ENCODE measurements around the gene NUB1. TPM values are rescaled to one million over a fixed set of nuclear protein-coding genes. Genes with fewer than 3 reads are reported as not detected.

NUB1 gene
- total and polyA plus RNA-seq, 5 donors from 2014 or later: 51.0 to 65.2 (median 53.8) TPM

DNA sequence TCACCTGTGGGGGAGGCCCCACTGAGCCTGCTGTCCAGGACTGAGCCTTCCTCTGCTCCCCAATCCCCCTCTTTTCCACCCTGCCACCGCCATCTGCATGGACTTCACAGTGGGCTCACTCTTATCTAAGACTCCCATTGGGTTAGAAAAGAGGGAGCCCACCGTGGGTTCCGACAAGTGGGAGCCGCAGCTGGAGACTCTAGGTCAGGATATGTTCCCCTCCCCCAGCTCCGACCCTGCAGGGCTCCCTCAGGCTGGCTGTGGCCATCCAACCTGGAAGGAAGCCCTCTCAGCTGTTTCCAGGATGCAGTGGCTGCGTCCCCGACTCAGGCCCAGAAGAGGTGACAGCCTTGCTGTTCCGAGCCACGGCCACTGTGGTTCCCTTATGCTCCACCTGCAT is 63.4 kb downstream of the NUB1 start:
- H3K36me3 Mint-ChIP-seq: no peaks in the 10 kb centered on the region
- DNase-seq (no peak), ATAC-seq (ENCODE audit: low read depth in 2 of 2) (no peak)
- no peak overlapping the region for H3K4me3 ChIP-seq (ENCODE audit: low read depth, low read length)
- H3K4me1 Mint-ChIP-seq: peaks cover 0 to 9% (median 4%) of the 10 kb centered on the region in 4 donors
- no peak overlapping the region for H3K4me3 Mint-ChIP-seq
- H3K4me1 ChIP-seq (ENCODE audit: control insufficient read depth, insufficient read depth, low read length, poor library complexity, severe bottlenecking): peaks cover 17% of the 10 kb centered on the region
- H3K27ac Mint-ChIP-seq: no peak overlapping the region
- H3K27ac ChIP-seq (ENCODE audit: insufficient read depth, low read length, poor library complexity, severe bottlenecking): no peak overlapping the region
- H3K9me3 ChIP-seq (ENCODE audit: control insufficient read depth in 2 of 2, low read length in 2 of 2): no peaks in the 10 kb centered on the region
- no peaks in the 10 kb centered on the region for H3K27me3 ChIP-seq (ENCODE audit: control insufficient read depth, insufficient read depth, low read length)
- no peaks in the 10 kb centered on the region for H3K9me3 Mint-ChIP-seq
- H3K36me3 ChIP-seq (ENCODE audit: control insufficient read depth, insufficient read depth, low read length): no peaks in the 10 kb centered on the region
- peaks cover 31% of the 10 kb centered on the region for H3K27me3 Mint-ChIP-seq

- Mint-ChIP-seq H3K9me3 (no peaks in the 10 kb centered on the region), H3K4me1 (peaks cover 0 to 9% (median 4%) of the 10 kb centered on the region in 4 donors), H3K27me3 (peaks cover 32% of the 10 kb centered on the region), H3K27ac (no peak overlapping the region), H3K36me3 (no peaks in the 10 kb centered on the region), H3K4me3 (no peak overlapping the region)
- no peak overlapping the region for H3K4me3 ChIP-seq (ENCODE audit: low read depth, low read length)
- H3K27ac ChIP-seq (ENCODE audit: insufficient read depth, low read length, poor library complexity, severe bottlenecking): no peak overlapping the region
- DNase-seq (no peak), ATAC-seq (ENCODE audit: low read depth in 2 of 2) (no peak)
- H3K36me3 ChIP-seq (ENCODE audit: control insufficient read depth, insufficient read depth, low read length): no peaks in the 10 kb centered on the region
- peaks cover 22% of the 10 kb centered on the region for H3K4me1 ChIP-seq (ENCODE audit: control insufficient read depth, insufficient read depth, low read length, poor library complexity, severe bottlenecking)
- no peaks in the 10 kb centered on the region for H3K9me3 ChIP-seq (ENCODE audit: control insufficient read depth in 2 of 2, low read length in 2 of 2)
- H3K27me3 ChIP-seq (ENCODE audit: control insufficient read depth, insufficient read depth, low read length): no peaks in the 10 kb centered on the region
Measured at GRCh38 chr7:151405588-151405987, 64.0 kb downstream of the NUB1 start.

- no peak for DNase-seq
- Mint-ChIP-seq H3K27ac (no peak overlapping the region), H3K27me3 (peaks cover 39% of the 10 kb centered on the region), H3K4me3 (no peak overlapping the region), H3K4me1 (peaks cover 0 to 15% (median 4%) of the 10 kb centered on the region in 4 donors), H3K36me3 (no peaks in the 10 kb centered on the region), H3K9me3 (no peaks in the 10 kb centered on the region)
- ATAC-seq (ENCODE audit: low read depth in 2 of 2): no peak
- Histone ChIP-seq H3K27me3 (ENCODE audit: control insufficient read depth, insufficient read depth, low read length) (peaks cover 6% of the 10 kb centered on the region), H3K9me3 (ENCODE audit: control insufficient read depth in 2 of 2, low read length in 2 of 2) (no peaks in the 10 kb centered on the region), H3K27ac (ENCODE audit: insufficient read depth, low read length, poor library complexity, severe bottlenecking) (no peak overlapping the region), H3K4me3 (ENCODE audit: low read depth, low read length) (no peak overlapping the region), H3K4me1 (ENCODE audit: control insufficient read depth, insufficient read depth, low read length, poor library complexity, severe bottlenecking) (peaks cover 25% of the 10 kb centered on the region), H3K36me3 (ENCODE audit: control insufficient read depth, insufficient read depth, low read length) (no peaks in the 10 kb centered on the region)
Measured at GRCh38 chr7:151406051-151406875, 64.7 kb downstream of the NUB1 start.

DNA sequence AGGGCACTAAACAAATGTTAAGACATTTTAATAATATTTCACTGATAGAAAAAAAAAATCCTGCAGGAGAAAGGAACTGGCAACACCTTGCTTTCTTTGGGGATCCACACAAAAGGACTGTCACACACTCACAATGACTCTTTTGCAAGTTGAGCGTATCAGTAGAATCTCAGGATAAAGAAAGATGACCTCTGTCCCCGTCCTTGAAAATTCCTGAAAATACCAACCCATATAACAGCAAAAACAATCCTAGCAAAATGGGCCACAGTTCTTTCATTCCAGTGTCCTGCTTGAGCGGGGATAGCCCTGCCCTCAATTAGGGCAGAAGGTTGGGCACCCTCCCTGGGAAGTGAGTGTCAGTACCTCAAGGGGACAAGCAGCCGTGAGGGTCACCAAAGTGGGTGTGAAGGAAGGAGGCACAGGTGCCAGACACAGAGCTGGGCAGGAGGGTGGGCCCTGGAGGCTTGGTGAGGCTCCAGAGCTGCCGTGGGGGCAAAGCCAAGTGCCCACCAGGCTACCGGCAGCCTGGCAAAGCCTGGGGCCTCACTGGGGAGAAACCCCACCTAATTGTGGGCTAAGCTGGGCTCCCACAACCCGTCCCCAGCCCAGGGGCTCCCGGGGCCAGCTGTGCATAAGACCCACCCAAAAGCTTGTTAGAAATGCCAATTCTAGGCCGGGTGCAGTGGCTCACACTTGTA is 65.4 kb downstream of the NUB1 start:
- H3K27me3 ChIP-seq (ENCODE audit: control insufficient read depth, insufficient read depth, low read length): peaks cover 12% of the 10 kb centered on the region
- no peak overlapping the region for H3K4me3 ChIP-seq (ENCODE audit: low read depth, low read length)
- no peak for DNase-seq
- H3K27ac ChIP-seq (ENCODE audit: insufficient read depth, low read length, poor library complexity, severe bottlenecking): no peak overlapping the region
- H3K4me1 Mint-ChIP-seq: peaks cover 0 to 15% (median 4%) of the 10 kb centered on the region in 4 donors
- no peak overlapping the region for H3K27ac Mint-ChIP-seq
- H3K4me3 Mint-ChIP-seq: no peak overlapping the region
- no peaks in the 10 kb centered on the region for H3K36me3 ChIP-seq (ENCODE audit: control insufficient read depth, insufficient read depth, low read length)
- ATAC-seq (ENCODE audit: low read depth in 2 of 2): no peak
- no peaks in the 10 kb centered on the region for H3K9me3 Mint-ChIP-seq
- no peaks in the 10 kb centered on the region for H3K9me3 ChIP-seq (ENCODE audit: control insufficient read depth in 2 of 2, low read length in 2 of 2)
- no peaks in the 10 kb centered on the region for H3K36me3 Mint-ChIP-seq
- peaks cover 25% of the 10 kb centered on the region for H3K4me1 ChIP-seq (ENCODE audit: control insufficient read depth, insufficient read depth, low read length, poor library complexity, severe bottlenecking)
- peaks cover 45% of the 10 kb centered on the region for H3K27me3 Mint-ChIP-seq

- Histone ChIP-seq H3K4me1 (ENCODE audit: control insufficient read depth, insufficient read depth, low read length, poor library complexity, severe bottlenecking) (peaks cover 25% of the 10 kb centered on the region), H3K27me3 (ENCODE audit: control insufficient read depth, insufficient read depth, low read length) (peaks cover 17% of the 10 kb centered on the region), H3K36me3 (ENCODE audit: control insufficient read depth, insufficient read depth, low read length) (no peaks in the 10 kb centered on the region), H3K9me3 (ENCODE audit: control insufficient read depth in 2 of 2, low read length in 2 of 2) (no peaks in the 10 kb centered on the region), H3K4me3 (ENCODE audit: low read depth, low read length) (no peak overlapping the region), H3K27ac (ENCODE audit: insufficient read depth, low read length, poor library complexity, severe bottlenecking) (no peak overlapping the region)
- Mint-ChIP-seq H3K4me1 (peaks cover 0 to 18% (median 6%) of the 10 kb centered on the region in 4 donors), H3K9me3 (no peaks in the 10 kb centered on the region), H3K36me3 (no peaks in the 10 kb centered on the region), H3K4me3 (peak overlapping the region in 3 of 4 donors; percentile 57 to 83 (median 75)), H3K27ac (no peak overlapping the region), H3K27me3 (peaks cover 57% of the 10 kb centered on the region)
- DNase-seq: no peak
- no peak for ATAC-seq (ENCODE audit: low read depth in 2 of 2)
Measured at GRCh38 chr7:151408498-151408838, 66.9 kb downstream of the NUB1 start.

GRCh38 chr7:151408839-151409666 is 67.4 kb downstream of the NUB1 start:
- H3K27ac Mint-ChIP-seq: no peak overlapping the region
- H3K9me3 Mint-ChIP-seq: no peaks in the 10 kb centered on the region
- H3K27me3 ChIP-seq (ENCODE audit: control insufficient read depth, insufficient read depth, low read length): peaks cover 18% of the 10 kb centered on the region
- no peak overlapping the region for H3K4me3 ChIP-seq (ENCODE audit: low read depth, low read length)
- peaks cover 25% of the 10 kb centered on the region for H3K4me1 ChIP-seq (ENCODE audit: control insufficient read depth, insufficient read depth, low read length, poor library complexity, severe bottlenecking)
- peak overlapping the region in 3 of 4 donors; percentile 57 to 83 (median 75) for H3K4me3 Mint-ChIP-seq
- H3K27ac ChIP-seq (ENCODE audit: insufficient read depth, low read length, poor library complexity, severe bottlenecking): peak overlapping the region; percentile 5
- ATAC-seq (ENCODE audit: low read depth in 2 of 2) (peak; percentile 52), DNase-seq (peak in 2 of 3 donors; percentile 23 to 36)
- H3K36me3 ChIP-seq (ENCODE audit: control insufficient read depth, insufficient read depth, low read length): no peaks in the 10 kb centered on the region
- H3K27me3 Mint-ChIP-seq: peaks cover 63% of the 10 kb centered on the region
- H3K9me3 ChIP-seq (ENCODE audit: control insufficient read depth in 2 of 2, low read length in 2 of 2): no peaks in the 10 kb centered on the region
- no peaks in the 10 kb centered on the region for H3K36me3 Mint-ChIP-seq
- H3K4me1 Mint-ChIP-seq: peaks cover 0 to 22% (median 6%) of the 10 kb centered on the region in 4 donors

DNA sequence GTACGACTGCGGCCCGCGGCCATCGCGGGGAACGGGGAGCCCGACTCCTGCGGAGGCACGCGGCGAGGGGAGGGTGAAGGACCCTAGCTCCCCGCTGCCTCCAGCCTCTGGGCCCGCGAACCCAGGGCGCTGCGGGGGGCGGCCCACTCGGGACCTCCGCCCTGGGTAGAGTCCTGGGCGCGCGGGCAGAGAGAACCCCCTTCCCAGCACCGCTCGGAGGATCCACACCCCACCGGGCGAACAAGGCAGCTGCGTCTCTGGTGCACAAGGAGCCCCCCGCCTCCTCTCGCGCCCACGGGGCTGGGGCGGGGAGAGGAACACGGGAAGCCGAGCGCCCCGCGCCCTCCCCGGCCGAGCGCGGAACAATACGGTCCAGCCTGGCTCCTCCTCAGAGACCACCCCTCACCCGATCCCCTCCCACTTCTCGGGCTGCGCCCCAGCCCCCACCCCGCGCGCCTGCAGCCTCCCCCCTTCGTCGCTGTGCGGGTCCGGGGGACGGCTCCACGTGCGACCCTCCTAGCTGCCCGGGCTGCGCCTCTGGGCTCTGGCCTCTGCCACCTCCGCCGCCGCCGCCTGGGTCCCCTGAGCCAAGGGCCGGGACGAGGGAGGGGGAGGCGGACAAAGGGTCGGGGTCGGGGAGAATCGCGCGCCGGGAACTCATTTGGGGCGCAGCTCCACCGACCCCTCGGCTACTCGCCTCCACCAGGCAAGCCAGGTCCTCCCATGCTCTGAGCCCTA is 68.2 kb downstream of the NUB1 start, which contains the start of gene WDR86:
WDR86 (minus strand) TSS at position 372 of the 738 bp plus-strand sequence. CDS start 449 bp downstream, outside the sequence.
- Mint-ChIP-seq H3K9me3 (no peaks in the 10 kb centered on the region), H3K4me3 (peak within 1 kb of the TSS in 3 of 4 donors; percentile 57 to 83 (median 75)), H3K27ac (peak within 1 kb of the TSS in 1 of 3 donors; percentile 67), H3K36me3 (no peaks in the 10 kb centered on the region), H3K27me3 (peaks cover 70% of the 10 kb centered on the region), H3K4me1 (peaks cover 0 to 24% (median 6%) of the 10 kb centered on the region in 4 donors)
- no peak for ATAC-seq (ENCODE audit: low read depth in 2 of 2)
- peaks cover 25% of the 10 kb centered on the region for H3K4me1 ChIP-seq (ENCODE audit: control insufficient read depth, insufficient read depth, low read length, poor library complexity, severe bottlenecking)
- peaks cover 20% of the 10 kb centered on the region for H3K27me3 ChIP-seq (ENCODE audit: control insufficient read depth, insufficient read depth, low read length)
- H3K9me3 ChIP-seq (ENCODE audit: control insufficient read depth in 2 of 2, low read length in 2 of 2): no peaks in the 10 kb centered on the region
- H3K4me3 ChIP-seq (ENCODE audit: low read depth, low read length): no peak within 1 kb of the TSS
- peak within 1 kb of the TSS; percentile 5 for H3K27ac ChIP-seq (ENCODE audit: insufficient read depth, low read length, poor library complexity, severe bottlenecking)
- DNase-seq: no peak
- no peaks in the 10 kb centered on the region for H3K36me3 ChIP-seq (ENCODE audit: control insufficient read depth, insufficient read depth, low read length)
